K562 (cell line): ENCODE measurements around the gene PGAP3. TPM values are rescaled to one million over a fixed set of nuclear protein-coding genes. Genes with fewer than 3 reads are reported as not detected.

Experiments used
- ATAC-seq: fragments of 200-7000 bp; cut with Tn5 transposase; 3 replicates; pipeline ENCODE4 v1.9.1; 2020; ENCODE audit warnings: moderate library complexity
- BruUV-seq: library from RNA; stranded (reverse); fragments of 400-500 nt; replicated peaks from 2 replicates; lab custom pipeline; 2021; lab: Mats Ljungman, UMichigan
- CTCF ChIA-PET: fragments of 300-600 bp; formaldehyde crosslinking; extraction: SDS; loops from one replicate; lab custom pipeline; 2021; ENCODE audit warnings: low intra/inter-chr PET ratio; lab: Yijun Ruan, JAX
- POLR2A ChIA-PET: fragments of 300-600, 350-650 bp; sonication (Branson Sonifier 250); formaldehyde crosslinking; extraction: SDS; loops from one replicate; lab custom pipeline; 2021; ENCODE audit warnings: antibody characterized with exemption, inconsistent platforms; lab: Yijun Ruan, JAX
- DNase-seq, 4 experiments: peaks; one replicate each; pipeline versions ENCODE4 v3.0.0 to v3.0.0-alpha.2; 2011 to 2018; ENCODE audit warnings: low spot score in 3 of 4, mixed read lengths in 3 of 4; ENCODE audit errors: extremely low read depth in 1 of 4
- FAIRE-seq: peaks from 2 replicates; lab custom pipeline; 2011; peaks lifted over from hg19 to GRCh38; lab: Jason Lieb, UNC
- H2AFZ ChIP-seq: 2 replicates; pipeline ENCODE4 v1.6.0; 2011; ENCODE audit warnings: low read depth, low read length, control low read depth, inconsistent platforms
- H3K27ac ChIP-seq: fragments of 200-600 bp; 3 replicates; pipeline ENCODE4 v1.8.0; 2011; ENCODE audit warnings: low read depth, mild to moderate bottlenecking, control low read depth, inconsistent platforms, low read length, moderate library complexity, mixed read lengths; ENCODE audit errors: extremely low read depth
- H3K27me3 ChIP-seq, 2 experiments: fragments of 300-600 bp in 1 of 2; 2 replicates in 1 of 2; 3 replicates in 1 of 2; pipeline versions ENCODE4 v1.6.0 to v1.8.0; 2011; ENCODE audit warnings: inconsistent platforms in 2 of 2, low read length in 2 of 2, mild to moderate bottlenecking in 1 of 2, mixed read lengths in 1 of 2, moderate library complexity in 1 of 2; ENCODE audit not compliant: control insufficient read depth in 2 of 2, insufficient read depth in 2 of 2
- H3K36me3 ChIP-seq: fragments of 300-600 bp; 3 replicates; pipeline ENCODE4 v1.8.0; 2011; ENCODE audit warnings: mild to moderate bottlenecking, low read length, inconsistent platforms; ENCODE audit not compliant: control insufficient read depth, insufficient read depth
- H3K4me1 ChIP-seq, 2 experiments: fragments of 200-600 bp in 1 of 2; replicated peaks in 1 of 2; 2 replicates in 1 of 2; 3 replicates in 1 of 2; pipeline versions ENCODE4 v1.5.1 to v1.8.0; 2011; ENCODE audit warnings: inconsistent platforms in 2 of 2, low read length in 2 of 2, mild to moderate bottlenecking in 1 of 2, mixed read lengths in 1 of 2, moderate library complexity in 1 of 2; ENCODE audit not compliant: control insufficient read depth in 2 of 2, insufficient read depth in 2 of 2
- H3K4me2 ChIP-seq: 2 replicates; pipeline ENCODE4 v1.6.1; 2011; ENCODE audit warnings: low read length, control low read depth, inconsistent platforms, mixed read lengths; ENCODE audit not compliant: insufficient read depth
- H3K4me3 ChIP-seq: fragments of 200-600 bp; sonication (generic), shearing (Covaris generic); 2 replicates; pipeline ENCODE4 v1.5.1; 2016; ENCODE audit warnings: control low read depth, inconsistent platforms
- H3K79me2 ChIP-seq: fragments of 200-600 bp; 3 replicates; pipeline ENCODE4 v1.8.0; 2011; ENCODE audit warnings: low read length, inconsistent platforms; ENCODE audit not compliant: control insufficient read depth, insufficient read depth
- H3K9ac ChIP-seq, 2 experiments: 2 replicates each; pipeline versions ENCODE4 v1.6.0 to v1.6.1; 2011; ENCODE audit warnings: low read depth in 2 of 2, low read length in 2 of 2, control low read depth in 1 of 2, inconsistent platforms in 1 of 2, mild to moderate bottlenecking in 1 of 2, mixed read lengths in 1 of 2; ENCODE audit not compliant: insufficient read depth in 1 of 2
- H3K9me1 ChIP-seq: one replicate; pipeline ENCODE4 v1.6.0; 2011; ENCODE audit warnings: inconsistent platforms, mild to moderate bottlenecking, low read length, moderate library complexity; ENCODE audit not compliant: control insufficient read depth, insufficient read depth
- H3K9me3 ChIP-seq: replicated peaks from 2 replicates; pipeline ENCODE4 v1.5.1; 2011; ENCODE audit warnings: low read depth, low read length, inconsistent platforms; ENCODE audit not compliant: control insufficient read depth, insufficient read depth
- H4K20me1 ChIP-seq: replicated peaks from 2 replicates; pipeline ENCODE4 v1.6.1; 2011; ENCODE audit warnings: low read length, inconsistent platforms, mixed read lengths; ENCODE audit not compliant: control insufficient read depth, insufficient read depth
- ETV1 ChIP-seq: fragments of 450-650 bp; conservative IDR thresholded peaks from 2 replicates; pipeline ENCODE4 v1.6.1; 2016; ENCODE audit warnings: missing genetic modification characterization, control low read depth, low read depth, missing compliant biosample characterization
- GTF2E2 ChIP-seq: fragments of 200-800 bp; sonication (Bioruptor generic); IDR thresholded peaks from 2 replicates; pipeline ENCODE4 v1.6.1; 2016; ENCODE audit warnings: missing genetic modification characterization, missing compliant biosample characterization
- NR1H2 ChIP-seq: sonication (generic); formaldehyde crosslinking; IDR thresholded peaks from 2 replicates; pipeline ENCODE4 v1.4.0; 2020; ENCODE audit warnings: mild to moderate bottlenecking, missing genetic modification reagents
- TAL1 ChIP-seq: fragments of 450-650 bp; IDR thresholded peaks from 2 replicates; pipeline ENCODE4 v1.6.1; 2016; ENCODE audit warnings: mild to moderate bottlenecking
- ZBTB7A ChIP-seq: IDR thresholded peaks from 2 replicates; pipeline ENCODE4 v1.6.1; 2011; ENCODE audit warnings: low read depth, mild to moderate bottlenecking, low read length, moderate library complexity, borderline replicate concordance; ENCODE audit not compliant: control insufficient read depth
- WGBS: fragments of 100-300 bp; shearing (Covaris generic); methylation state at CpG from one replicate; pipeline ENCODE4 v1.1.6; 2016; ENCODE audit warnings: low coverage, mixed read lengths; ENCODE audit not compliant: insufficient coverage; ENCODE audit errors: missing lambda C conversion rate; 5-methylcytosine and 5-hydroxymethylcytosine counted together
- in situ Hi-C: fragments of 300-500 bp; cut with MboI; formaldehyde crosslinking; loops from 4 replicates; pipeline ENCODE4 v1.15.0; 2018; ENCODE audit warnings: inconsistent platforms, mixed read lengths
- intact Hi-C: fragments of 100-400 bp; cut with micrococcal nuclease; formaldehyde crosslinking; loops from 2 replicates; pipeline ENCODE4 v1.14.2; 2022
- polyA plus RNA-seq, 8 experiments: library from polyadenylated mRNA; depleted of rRNA in 4 of 8; stranded (reverse) in 5 of 8; unstranded in 3 of 8; fragments of >200 nt; fragmentation: Nextera tagmentation in 2 of 8; fragmentation: Illumina TruSeq in 1 of 8; extraction: Ambion mirVana in 2 of 8; extraction: Trizol in 1 of 8; gene quantifications; 2 replicates each; pipeline versions ENCODE4 v1.2.1 to v1.2.3, GENCODE V29; 2011 to 2014; ENCODE audit warnings: inconsistent platforms in 1 of 8, missing spikeins in 1 of 8
- total RNA-seq, 7 experiments: library from RNA; depleted of rRNA in 6 of 7; stranded (reverse); fragments of >200 nt in 6 of 7; fragmentation: Illumina TruSeq in 2 of 7; extraction: Trizol in 2 of 7; gene quantifications; 2 replicates each; pipeline versions ENCODE4 v1.2.1 to v1.2.3, GENCODE V29; 2011 to 2021; ENCODE audit warnings: low replicate concordance in 1 of 7
- TF ChIP-seq, protein P1 (sequence below): fragments of 250-450 bp; sonication (Bioruptor Pico); IDR thresholded peaks from 2 replicates; pipeline ENCODE4 v1.9.0; 2021; ENCODE audit warnings: mild to moderate bottlenecking, inconsistent platforms
- TF ChIP-seq, protein P2 (sequence below): sonication (generic); formaldehyde crosslinking; IDR thresholded peaks from 2 replicates; pipeline ENCODE4 v1.8.0; 2023; ENCODE audit warnings: mild to moderate bottlenecking, missing genetic modification reagents

PGAP3 gene
- total and polyA plus RNA-seq, 9 of the 15 experiments (the other 6 are each of a cell fraction or from before 2014, with no cell fraction given), result 0.38 to 9.4 (median 4.5) TPM

DNA sequence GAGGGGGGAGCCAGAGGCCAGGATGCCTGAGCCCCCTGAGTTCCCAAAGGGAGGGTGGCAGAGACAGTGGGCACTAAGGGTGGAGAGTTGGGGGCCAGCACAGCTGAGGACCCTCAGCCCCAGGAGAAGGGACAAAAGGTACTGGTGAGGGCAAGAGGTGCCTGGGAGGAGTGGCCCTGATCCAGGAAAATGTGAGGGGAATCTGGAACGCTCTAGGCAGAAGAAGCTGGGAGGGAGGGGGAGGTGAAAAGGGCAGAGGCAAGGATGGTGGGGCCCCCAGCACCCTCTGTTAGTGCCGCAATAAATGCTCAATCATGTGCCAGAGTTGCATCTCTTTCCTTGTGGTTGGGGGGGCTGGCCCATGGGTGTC, 21.6 kb downstream of the PGAP3 start:
- peak; percentile 26; the same call in 1 of the 2 replicates for TF ChIP-seq ZBTB7A
- 0 out of 2 replicates have a peak, but pooled peaks have one; percentile 15 for TF ChIP-seq NR1H2 (CRISPR knock-in tag)
- no peak for TF ChIP-seq TAL1
- TF ChIP-seq, all 486 proteins: peak for 2
- no TSS peak for BruUV-seq
- H3K4me3 ChIP-seq, result no peak overlapping the region
- H3K27me3 ChIP-seq, result no peaks in the 10 kb centered on the region
- H3K9ac ChIP-seq, result peak overlapping the region in 1 of 2 experiments; percentile 93; a peak in 2 of 4 replicates
- in situ Hi-C loops, result no loop called here
- H3K4me2 ChIP-seq, result peak overlapping the region; percentile 53; the same call in 1 of the 2 replicates
- H3K79me2 ChIP-seq, result peaks cover 13% of the 10 kb centered on the region; the same call in 2 of the 3 replicates
- peaks cover 23% of the 10 kb centered on the region; the same call in 1 of the 3 replicates for H3K36me3 ChIP-seq
- ATAC-seq, result no peak
- no peak for FAIRE-seq
- no peaks in the 10 kb centered on the region for H4K20me1 ChIP-seq
- H2AFZ ChIP-seq, result no peak overlapping the region
- no peaks in the 10 kb centered on the region for H3K9me3 ChIP-seq
- ChIA-PET POLR2A (interaction anchor here (0.5 to 4.0 kb wide), 10 partner anchors 12 to 66 kb away, joined by 3 to 11 read pairs (median 4); no protein-coding TSS in a partner anchor), CTCF (interaction anchor here (8.3 kb wide), 1 partner anchor 44 kb away, joined by 131 read pairs; no protein-coding TSS in a partner anchor)
- 0 out of 3 replicates have a peak overlapping the region, but pooled peaks have one; percentile 74 for H3K27ac ChIP-seq
- intact Hi-C loops, result no loop called here
- H3K9me1 ChIP-seq, result no peaks in the 10 kb centered on the region
- H3K4me1 ChIP-seq, result peaks cover 33 to 87% of the 10 kb centered on the region in 2 experiments
- WGBS, result 60% methylated on average over 1 of the region's 2 CpGs
- DNase-seq, result no peak

DNA sequence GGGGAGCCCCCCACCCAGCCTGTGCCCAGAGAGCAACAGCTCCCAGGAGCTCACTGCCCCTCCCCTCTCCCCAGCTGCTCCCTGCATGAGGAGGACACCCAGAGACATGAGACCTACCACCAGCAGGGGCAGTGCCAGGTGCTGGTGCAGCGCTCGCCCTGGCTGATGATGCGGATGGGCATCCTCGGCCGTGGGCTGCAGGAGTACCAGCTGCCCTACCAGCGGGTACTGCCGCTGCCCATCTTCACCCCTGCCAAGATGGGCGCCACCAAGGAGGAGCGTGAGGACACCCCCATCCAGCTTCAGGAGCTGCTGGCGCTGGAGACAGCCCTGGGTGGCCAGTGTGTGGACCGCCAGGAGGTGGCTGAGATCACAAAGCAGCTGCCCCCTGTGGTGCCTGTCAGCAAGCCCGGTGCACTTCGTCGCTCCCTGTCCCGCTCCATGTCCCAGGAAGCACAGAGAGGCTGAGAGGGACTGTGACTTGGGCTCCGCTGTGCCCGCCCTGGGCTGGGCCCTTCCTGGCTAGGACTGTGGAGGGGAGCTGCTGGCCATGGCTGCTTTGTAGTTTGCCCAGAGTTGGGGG, 22.1 kb downstream of the PGAP3 start:
- intact Hi-C loops, result no loop called here
- no peaks in the 10 kb centered on the region for H4K20me1 ChIP-seq
- no peaks in the 10 kb centered on the region for H3K9me1 ChIP-seq
- FAIRE-seq, result no peak
- peaks cover 27% of the 10 kb centered on the region; the same call in 1 of the 3 replicates for H3K36me3 ChIP-seq
- DNase-seq, result no peak
- peaks cover 13% of the 10 kb centered on the region; the same call in 2 of the 3 replicates for H3K79me2 ChIP-seq
- peaks cover 33 to 89% of the 10 kb centered on the region in 2 experiments for H3K4me1 ChIP-seq
- in situ Hi-C loops, result no loop called here
- H3K4me2 ChIP-seq, result no peak overlapping the region
- no peaks in the 10 kb centered on the region for H3K27me3 ChIP-seq
- ChIA-PET POLR2A (interaction anchor here (0.5 to 4.0 kb wide), 10 partner anchors 12 to 64 kb away, joined by 3 to 11 read pairs (median 4); partner anchors contain the start of gene STARD3), CTCF (no interaction called here)
- peak overlapping the region; percentile 28; the same call in 1 of the 3 replicates for H3K27ac ChIP-seq
- WGBS, result 89% methylated on average over 9 of the region's 17 CpGs
- H3K9ac ChIP-seq, result peak overlapping the region in 1 of 2 experiments; percentile 82; a peak in 2 of 4 replicates
- H3K9me3 ChIP-seq, result no peaks in the 10 kb centered on the region
- ATAC-seq, result no peak
- no peak overlapping the region for H2AFZ ChIP-seq
- no TSS peak for BruUV-seq
- H3K4me3 ChIP-seq, result no peak overlapping the region
- TF ChIP-seq GTF2E2 (tag) (no peak), ETV1 (tag) (no peak)
- TF ChIP-seq, protein P1, sequence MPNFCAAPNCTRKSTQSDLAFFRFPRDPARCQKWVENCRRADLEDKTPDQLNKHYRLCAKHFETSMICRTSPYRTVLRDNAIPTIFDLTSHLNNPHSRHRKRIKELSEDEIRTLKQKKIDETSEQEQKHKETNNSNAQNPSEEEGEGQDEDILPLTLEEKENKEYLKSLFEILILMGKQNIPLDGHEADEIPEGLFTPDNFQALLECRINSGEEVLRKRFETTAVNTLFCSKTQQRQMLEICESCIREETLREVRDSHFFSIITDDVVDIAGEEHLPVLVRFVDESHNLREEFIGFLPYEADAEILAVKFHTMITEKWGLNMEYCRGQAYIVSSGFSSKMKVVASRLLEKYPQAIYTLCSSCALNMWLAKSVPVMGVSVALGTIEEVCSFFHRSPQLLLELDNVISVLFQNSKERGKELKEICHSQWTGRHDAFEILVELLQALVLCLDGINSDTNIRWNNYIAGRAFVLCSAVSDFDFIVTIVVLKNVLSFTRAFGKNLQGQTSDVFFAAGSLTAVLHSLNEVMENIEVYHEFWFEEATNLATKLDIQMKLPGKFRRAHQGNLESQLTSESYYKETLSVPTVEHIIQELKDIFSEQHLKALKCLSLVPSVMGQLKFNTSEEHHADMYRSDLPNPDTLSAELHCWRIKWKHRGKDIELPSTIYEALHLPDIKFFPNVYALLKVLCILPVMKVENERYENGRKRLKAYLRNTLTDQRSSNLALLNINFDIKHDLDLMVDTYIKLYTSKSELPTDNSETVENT (CRISPR knock-in tag), result no peak
- TF ChIP-seq, protein P2, sequence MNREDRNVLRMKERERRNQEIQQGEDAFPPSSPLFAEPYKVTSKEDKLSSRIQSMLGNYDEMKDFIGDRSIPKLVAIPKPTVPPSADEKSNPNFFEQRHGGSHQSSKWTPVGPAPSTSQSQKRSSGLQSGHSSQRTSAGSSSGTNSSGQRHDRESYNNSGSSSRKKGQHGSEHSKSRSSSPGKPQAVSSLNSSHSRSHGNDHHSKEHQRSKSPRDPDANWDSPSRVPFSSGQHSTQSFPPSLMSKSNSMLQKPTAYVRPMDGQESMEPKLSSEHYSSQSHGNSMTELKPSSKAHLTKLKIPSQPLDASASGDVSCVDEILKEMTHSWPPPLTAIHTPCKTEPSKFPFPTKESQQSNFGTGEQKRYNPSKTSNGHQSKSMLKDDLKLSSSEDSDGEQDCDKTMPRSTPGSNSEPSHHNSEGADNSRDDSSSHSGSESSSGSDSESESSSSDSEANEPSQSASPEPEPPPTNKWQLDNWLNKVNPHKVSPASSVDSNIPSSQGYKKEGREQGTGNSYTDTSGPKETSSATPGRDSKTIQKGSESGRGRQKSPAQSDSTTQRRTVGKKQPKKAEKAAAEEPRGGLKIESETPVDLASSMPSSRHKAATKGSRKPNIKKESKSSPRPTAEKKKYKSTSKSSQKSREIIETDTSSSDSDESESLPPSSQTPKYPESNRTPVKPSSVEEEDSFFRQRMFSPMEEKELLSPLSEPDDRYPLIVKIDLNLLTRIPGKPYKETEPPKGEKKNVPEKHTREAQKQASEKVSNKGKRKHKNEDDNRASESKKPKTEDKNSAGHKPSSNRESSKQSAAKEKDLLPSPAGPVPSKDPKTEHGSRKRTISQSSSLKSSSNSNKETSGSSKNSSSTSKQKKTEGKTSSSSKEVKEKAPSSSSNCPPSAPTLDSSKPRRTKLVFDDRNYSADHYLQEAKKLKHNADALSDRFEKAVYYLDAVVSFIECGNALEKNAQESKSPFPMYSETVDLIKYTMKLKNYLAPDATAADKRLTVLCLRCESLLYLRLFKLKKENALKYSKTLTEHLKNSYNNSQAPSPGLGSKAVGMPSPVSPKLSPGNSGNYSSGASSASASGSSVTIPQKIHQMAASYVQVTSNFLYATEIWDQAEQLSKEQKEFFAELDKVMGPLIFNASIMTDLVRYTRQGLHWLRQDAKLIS (CRISPR knock-in tag), result no peak
